WTC11 (cell line): ENCODE results near the gene EPHA4. TPM values are rescaled to one million over a fixed set of nuclear protein-coding genes. Genes with fewer than 3 reads are reported as not detected.

Source experiments
- ATAC-seq: fragments of 200-7000 bp; cut with Tn5 transposase; 2 replicates; pipeline ENCODE4 v1.10.0; 2021; ENCODE audit warnings: mild to moderate bottlenecking, moderate library complexity
- CTCF ChIA-PET: fragments of 300-600 bp; sonication (Branson Sonifier 250); formaldehyde crosslinking; loops from one replicate; lab custom pipeline; 2021; ENCODE audit warnings: antibody characterized with exemption; lab: Charles Lee
- POLR2A ChIA-PET: fragments of 350-600 bp; sonication (Branson Sonifier 250); formaldehyde crosslinking; loops from one replicate; lab custom pipeline; 2021; ENCODE audit warnings: antibody characterized with exemption; lab: Charles Lee
- DNase-seq: peaks from one replicate; pipeline ENCODE4 v3.0.0; 2021; ENCODE audit warnings: low spot score
- H3K27ac Mint-ChIP-seq: 2 replicates; pipeline ENCODE4 v1.8.0; 2021; ENCODE audit warnings: mixed read lengths
- H3K27me3 Mint-ChIP-seq: 2 replicates; pipeline ENCODE4 v1.8.0; 2021; ENCODE audit warnings: low read depth, mild to moderate bottlenecking, moderate library complexity, mixed read lengths
- H3K36me3 Mint-ChIP-seq: 2 replicates; pipeline ENCODE4 v1.8.0; 2021; ENCODE audit warnings: mixed read lengths
- H3K4me1 Mint-ChIP-seq: 2 replicates; pipeline ENCODE4 v1.8.0; 2022; ENCODE audit warnings: mixed read lengths
- H3K4me3 Mint-ChIP-seq: 2 replicates; pipeline ENCODE4 v1.8.0; 2021; ENCODE audit warnings: mild to moderate bottlenecking, moderate library complexity, mixed read lengths
- H3K9me3 Mint-ChIP-seq: 2 replicates; pipeline ENCODE4 v1.8.0; 2021; ENCODE audit warnings: mixed read lengths
- CDX4 ChIP-seq: fragments of 250-450 bp; sonication (Bioruptor Pico); IDR thresholded peaks from 2 replicates; pipeline ENCODE4 v1.9.0; 2021; ENCODE audit warnings: moderate library complexity, mild to moderate bottlenecking, inconsistent platforms, borderline replicate concordance
- CREM ChIP-seq: sonication (generic); formaldehyde crosslinking; IDR thresholded peaks from 2 replicates; pipeline ENCODE4 v1.8.1; 2022; ENCODE audit warnings: mild to moderate bottlenecking, missing genetic modification reagents, moderate library complexity
- GRHL2 ChIP-seq: fragments of 250-450 bp; sonication (Bioruptor Pico); IDR thresholded peaks from 2 replicates; pipeline ENCODE4 v1.8.0; 2022; ENCODE audit warnings: mild to moderate bottlenecking, moderate library complexity; ENCODE audit not compliant: insufficient replicate concordance, severe bottlenecking
- HMGXB4 ChIP-seq: sonication (generic); formaldehyde crosslinking; IDR thresholded peaks from 2 replicates; pipeline ENCODE4 v1.8.1; 2023; ENCODE audit warnings: mild to moderate bottlenecking, moderate library complexity, missing genetic modification reagents
- JUN ChIP-seq: sonication (generic); formaldehyde crosslinking; IDR thresholded peaks from 2 replicates; pipeline ENCODE4 v1.8.0; 2023; ENCODE audit warnings: mild to moderate bottlenecking, missing genetic modification reagents
- MYBL2 ChIP-seq: sonication (generic); formaldehyde crosslinking; IDR thresholded peaks from 2 replicates; pipeline ENCODE4 v1.8.1; 2023; ENCODE audit warnings: mild to moderate bottlenecking, moderate library complexity, missing genetic modification reagents
- TEAD4 ChIP-seq: sonication (generic); formaldehyde crosslinking; IDR thresholded peaks from 2 replicates; pipeline ENCODE4 v1.8.0; 2022; ENCODE audit warnings: mild to moderate bottlenecking, missing genetic modification reagents
- TP53 ChIP-seq: sonication (generic); formaldehyde crosslinking; IDR thresholded peaks from 2 replicates; pipeline ENCODE4 v1.8.1; 2023; ENCODE audit warnings: mild to moderate bottlenecking, missing genetic modification reagents
- ZNF281 ChIP-seq: sonication (generic); formaldehyde crosslinking; IDR thresholded peaks from 2 replicates; pipeline ENCODE4 v1.8.0; 2023; ENCODE audit warnings: mild to moderate bottlenecking, missing genetic modification reagents
- ZNF396 ChIP-seq: fragments of 250-450 bp; sonication (Bioruptor Pico); IDR thresholded peaks from 2 replicates; pipeline ENCODE4 v1.8.0; 2021; ENCODE audit warnings: mild to moderate bottlenecking, moderate library complexity, borderline replicate concordance
- total RNA-seq: library from RNA; stranded (reverse); gene quantifications from 3 replicates; pipeline ENCODE4 v1.2.3, GENCODE V29; 2021

Gene EPHA4
- total RNA-seq, 1 experiment from 2014 or later: 11.0 TPM

GRCh38 chr2:221493391-221493790, 78.7 kb downstream of the EPHA4 start (continued):
- no peak for TF ChIP-seq HMGXB4
- TF ChIP-seq, all 79 proteins: peak for 0

- no peak overlapping the region for H3K27ac Mint-ChIP-seq
- H3K4me3 Mint-ChIP-seq: no peak overlapping the region
- no peaks in the 10 kb centered on the region for H3K9me3 Mint-ChIP-seq
- no peak for DNase-seq
- H3K4me1 Mint-ChIP-seq: peaks cover 14% of the 10 kb centered on the region
- no peaks in the 10 kb centered on the region for H3K27me3 Mint-ChIP-seq
- ATAC-seq: no peak
- TF ChIP-seq GRHL2 (CRISPR knock-in tag): no peak
- TF ChIP-seq ZNF396 (CRISPR knock-in tag): no peak
- POLR2A ChIA-PET: no interaction called here
- H3K36me3 Mint-ChIP-seq: no peaks in the 10 kb centered on the region
- CTCF ChIA-PET: interaction anchor here (1.0 kb wide), 1 partner anchor 81 kb away, joined by 5 read pairs; no protein-coding TSS in a partner anchor
Observed at GRCh38 chr2:221492636-221493035, 79.5 kb downstream of the EPHA4 start.

GRCh38 chr2:221490506-221491060, 81.5 kb downstream of the EPHA4 start:
- Mint-ChIP-seq H3K36me3 (no peaks in the 10 kb centered on the region), H3K9me3 (no peaks in the 10 kb centered on the region), H3K27ac (no peak overlapping the region), H3K4me1 (peaks cover 8% of the 10 kb centered on the region), H3K4me3 (no peak overlapping the region), H3K27me3 (no peaks in the 10 kb centered on the region)
- ATAC-seq (no peak), DNase-seq (no peak)
- TF ChIP-seq TP53 (CRISPR knock-in tag) (no peak), MYBL2 (no peak), JUN (CRISPR knock-in tag) (no peak)
- CTCF ChIA-PET: interaction anchor here (0.9 kb wide), 1 partner anchor 12 kb away, joined by 3 read pairs; no protein-coding TSS in a partner anchor
- POLR2A ChIA-PET: no interaction called here

- no peak for ATAC-seq
- POLR2A ChIA-PET: no interaction called here
Observed at GRCh38 chr2:221488136-221488807, 83.8 kb downstream of the EPHA4 start.

More at GRCh38 chr2:221488136-221488807, 83.8 kb downstream of the EPHA4 start:
- Mint-ChIP-seq H3K4me3 (no peak overlapping the region), H3K27me3 (no peaks in the 10 kb centered on the region), H3K4me1 (no peaks in the 10 kb centered on the region), H3K36me3 (no peaks in the 10 kb centered on the region), H3K9me3 (no peaks in the 10 kb centered on the region), H3K27ac (no peak overlapping the region)
- no peak for DNase-seq
- TF ChIP-seq CREM (no peak), CDX4 (CRISPR knock-in tag) (no peak), ZNF281 (CRISPR knock-in tag) (no peak), TEAD4 (CRISPR knock-in tag) (no peak)
- CTCF ChIA-PET: no interaction called here
